Measurements from ENCODE around the gene BATF. TPM values are rescaled to one million over a fixed set of nuclear protein-coding genes. Genes with fewer than 3 reads are reported as not detected.

The BATF gene
- total and polyA plus RNA-seq, 2 experiments from 2014 or later, result 3.1 TPM; not detected in 1

- Histone ChIP-seq H3K4me2 (no peak overlapping the region), H3K27me3 (no peaks in the 10 kb centered on the region), H3K27ac (peak overlapping the region; percentile 27), H3K4me3 (no peak overlapping the region), H3K79me2 (no peaks in the 10 kb centered on the region), H3K36me3 (replicated peaks; ENCODE audit: insufficient read depth, low read depth) (no peaks in the 10 kb centered on the region), H3K9me2 (replicated peaks; ENCODE audit: insufficient read depth) (no peaks in the 10 kb centered on the region), H3K9me3 (ENCODE audit: low read depth) (no peaks in the 10 kb centered on the region), H3K4me1 (ENCODE audit: insufficient read depth) (peaks cover 7% of the 10 kb centered on the region), H2AFZ (no peak overlapping the region), H4K20me1 (ENCODE audit: insufficient read depth, poor library complexity, severe bottlenecking) (no peaks in the 10 kb centered on the region)
- peak; percentile 25 for DNase-seq (ENCODE audit: low spot score)
- 42% methylated on average over 2 of the region's 2 CpGs for WGBS (ENCODE audit: low lambda C conversion rate, missing lambda C conversion rate)
- TF ChIP-seq EZH2phosphoT487 (IDR thresholded peaks at IDR 0.05; ENCODE audit: low read depth, severe bottlenecking, unreplicated experiment), result no peak
Measured at GRCh38 chr14:75554482-75554881, 32.2 kb downstream of the BATF start.

GRCh38 chr14:75558440-75558839 lies 36.2 kb downstream of the BATF start:
- 80% methylated on average over 5 of the region's 5 CpGs for WGBS (ENCODE audit: low lambda C conversion rate, missing lambda C conversion rate)
- TF ChIP-seq EZH2phosphoT487 (IDR thresholded peaks at IDR 0.05; ENCODE audit: low read depth, severe bottlenecking, unreplicated experiment) (no peak), EZH2 (IDR thresholded peaks at IDR 0.05; ENCODE audit: borderline replicate concordance) (no peak), CTCF (IDR thresholded peaks at IDR 0.05; ENCODE audit: poor library complexity) (no peak)
- no peak overlapping the region for H2AFZ ChIP-seq
- H3K27ac ChIP-seq, result no peak overlapping the region
- H3K27me3 ChIP-seq, result no peaks in the 10 kb centered on the region
- no peak overlapping the region for H3K4me3 ChIP-seq
- no peaks in the 10 kb centered on the region for H4K20me1 ChIP-seq (ENCODE audit: insufficient read depth, poor library complexity, severe bottlenecking)
- no peak for DNase-seq (ENCODE audit: low spot score)
- H3K9me2 ChIP-seq (replicated peaks; ENCODE audit: insufficient read depth), result no peaks in the 10 kb centered on the region
- H3K9me3 ChIP-seq (ENCODE audit: low read depth), result no peaks in the 10 kb centered on the region
- no peak overlapping the region for H3K4me2 ChIP-seq
- no peaks in the 10 kb centered on the region for H3K36me3 ChIP-seq (replicated peaks; ENCODE audit: insufficient read depth, low read depth)
- H3K4me1 ChIP-seq (ENCODE audit: insufficient read depth), result peaks cover 7% of the 10 kb centered on the region
- H3K79me2 ChIP-seq, result no peaks in the 10 kb centered on the region

- Histone ChIP-seq H3K4me1 (ENCODE audit: insufficient read depth) (peaks cover 3% of the 10 kb centered on the region), H3K4me3 (no peak overlapping the region), H4K20me1 (ENCODE audit: insufficient read depth, poor library complexity, severe bottlenecking) (no peaks in the 10 kb centered on the region), H2AFZ (no peak overlapping the region), H3K27ac (no peak overlapping the region), H3K79me2 (no peaks in the 10 kb centered on the region), H3K9me2 (replicated peaks; ENCODE audit: insufficient read depth) (no peaks in the 10 kb centered on the region), H3K4me2 (no peak overlapping the region), H3K9me3 (ENCODE audit: low read depth) (no peaks in the 10 kb centered on the region), H3K36me3 (replicated peaks; ENCODE audit: insufficient read depth, low read depth) (no peaks in the 10 kb centered on the region), H3K27me3 (no peaks in the 10 kb centered on the region)
- no peak for DNase-seq (ENCODE audit: low spot score)
- 86% methylated on average over 5 of the region's 6 CpGs for WGBS (ENCODE audit: low lambda C conversion rate, missing lambda C conversion rate)
- TF ChIP-seq EZH2phosphoT487 (IDR thresholded peaks at IDR 0.05; ENCODE audit: low read depth, severe bottlenecking, unreplicated experiment) (no peak), CTCF (IDR thresholded peaks at IDR 0.05; ENCODE audit: poor library complexity) (no peak), EZH2 (IDR thresholded peaks at IDR 0.05; ENCODE audit: borderline replicate concordance) (no peak)
Measured at GRCh38 chr14:75559045-75559444, 36.8 kb downstream of the BATF start.

GRCh38 chr14:75559451-75560222 lies 37.4 kb downstream of the BATF start:
- Histone ChIP-seq H3K4me3 (no peak overlapping the region), H3K9me3 (ENCODE audit: low read depth) (no peaks in the 10 kb centered on the region), H3K9me2 (replicated peaks; ENCODE audit: insufficient read depth) (no peaks in the 10 kb centered on the region), H3K36me3 (replicated peaks; ENCODE audit: insufficient read depth, low read depth) (no peaks in the 10 kb centered on the region), H3K79me2 (no peaks in the 10 kb centered on the region), H4K20me1 (ENCODE audit: insufficient read depth, poor library complexity, severe bottlenecking) (no peaks in the 10 kb centered on the region), H2AFZ (no peak overlapping the region), H3K27ac (peak overlapping the region; percentile 60), H3K27me3 (no peaks in the 10 kb centered on the region), H3K4me2 (no peak overlapping the region), H3K4me1 (ENCODE audit: insufficient read depth) (no peaks in the 10 kb centered on the region)
- peak; percentile 57 for DNase-seq (ENCODE audit: low spot score)
- WGBS (ENCODE audit: low lambda C conversion rate, missing lambda C conversion rate), result 94% methylated on average over 6 of the region's 6 CpGs
- no peak for TF ChIP-seq EZH2phosphoT487 (IDR thresholded peaks at IDR 0.05; ENCODE audit: low read depth, severe bottlenecking, unreplicated experiment)
- no peak for TF ChIP-seq EZH2 (IDR thresholded peaks at IDR 0.05; ENCODE audit: borderline replicate concordance)
- TF ChIP-seq CTCF (IDR thresholded peaks at IDR 0.05; ENCODE audit: poor library complexity), result no peak
